ENCODE data around the gene CA11. TPM values are rescaled to one million over a fixed set of nuclear protein-coding genes. Genes with fewer than 3 reads are reported as not detected.

The CA11 gene
- total RNA-seq, 2 experiments from 2014 or later: 9.7 to 10.4 TPM

DNA sequence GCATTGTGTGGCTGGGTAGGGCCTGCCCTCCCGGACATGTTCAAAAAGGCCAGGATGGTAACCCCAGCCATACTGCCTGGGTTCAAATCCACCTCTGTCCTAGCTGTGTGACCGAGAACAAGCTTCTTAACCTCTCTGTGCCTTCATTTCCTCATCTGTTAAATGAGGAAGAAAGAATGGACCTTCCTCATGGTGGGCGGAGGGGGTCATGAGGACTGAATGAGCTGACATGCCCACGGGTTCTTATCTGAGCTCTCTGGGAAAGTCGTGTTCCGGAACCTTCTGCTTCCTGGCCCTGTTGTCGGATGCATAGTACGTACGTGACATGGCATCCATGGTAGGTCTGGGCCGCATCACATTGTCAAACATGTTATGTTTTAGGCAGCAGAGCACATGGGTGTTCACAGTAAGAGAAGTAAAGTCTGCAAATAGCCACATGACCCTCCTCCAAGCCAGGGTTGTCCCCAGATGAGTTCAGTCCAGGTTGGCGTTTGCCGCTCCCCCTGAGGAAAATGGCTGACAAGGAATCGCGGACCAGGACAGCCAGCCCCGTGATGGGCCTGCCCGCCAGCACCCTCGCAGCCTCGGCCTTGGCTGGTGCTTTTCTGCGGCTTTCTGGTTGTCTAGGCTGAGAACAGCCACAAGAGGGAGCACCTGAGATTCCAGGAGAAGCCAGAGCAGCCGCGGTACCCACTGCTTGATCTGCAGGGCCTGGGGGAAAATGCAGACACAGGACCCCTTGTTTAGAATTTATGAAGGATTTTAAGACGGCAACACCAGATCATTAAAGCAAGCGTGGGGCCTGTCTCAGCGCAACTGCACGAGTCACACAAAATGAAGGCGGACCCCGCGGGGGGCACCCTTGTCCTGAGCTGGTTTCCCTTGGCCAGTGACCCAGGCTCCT, 29.2 kb upstream of the CA11 start:
- Mint-ChIP-seq H3K27ac (no peak overlapping the region), H3K4me1 (peaks cover 6% of the 10 kb centered on the region), H3K27me3 (peaks cover 3% of the 10 kb centered on the region), H3K36me3 (no peaks in the 10 kb centered on the region), H3K4me3 (no peak overlapping the region), H3K9me3 (no peaks in the 10 kb centered on the region)
- DNase-seq (peak; percentile 62), ATAC-seq (ENCODE audit: low read depth) (peak; percentile 82)
- POLR2A ChIA-PET: interaction anchor here (0.6 to 2.4 kb wide), 2 partner anchors 29 to 154 kb away, joined by 3 to 10 read pairs; partner anchors contain the start of gene CA11

DNA sequence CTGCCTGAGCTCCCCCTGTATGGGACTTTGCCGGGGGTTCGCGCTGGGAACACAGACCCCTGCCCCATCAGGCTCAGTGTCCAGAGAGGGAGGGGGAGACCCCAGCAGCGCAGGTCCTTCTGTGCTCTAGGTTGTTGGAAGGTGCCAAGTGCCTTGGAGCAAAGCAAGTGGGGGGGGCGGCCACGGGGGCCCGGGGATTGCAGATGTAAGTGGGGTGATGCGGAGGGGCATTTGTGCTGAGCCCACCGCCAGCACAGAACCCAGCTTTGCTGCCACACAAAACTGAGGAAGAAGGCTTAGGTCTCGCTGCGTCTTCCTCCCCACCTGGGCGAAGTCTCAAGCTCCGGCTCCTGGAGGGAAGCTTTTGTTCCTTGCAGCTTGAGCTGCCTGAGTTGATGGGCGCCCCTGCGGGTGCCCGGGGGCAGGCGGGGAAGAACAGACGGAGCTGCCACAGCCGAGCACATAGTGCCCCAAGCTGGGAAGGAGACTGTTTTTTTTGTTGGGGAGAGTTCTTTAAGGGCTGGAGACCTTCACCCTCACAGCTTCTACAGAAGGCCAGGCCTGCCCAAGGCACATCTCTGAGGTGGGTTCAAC, 28.3 kb upstream of the CA11 start:
- POLR2A ChIA-PET: interaction anchor here (0.6 to 2.4 kb wide), 3 partner anchors 28 to 155 kb away, joined by 3 to 10 read pairs (median 3); partner anchors contain the start of gene CA11
- Mint-ChIP-seq H3K9me3 (peaks cover 5% of the 10 kb centered on the region), H3K36me3 (no peaks in the 10 kb centered on the region)

DNA sequence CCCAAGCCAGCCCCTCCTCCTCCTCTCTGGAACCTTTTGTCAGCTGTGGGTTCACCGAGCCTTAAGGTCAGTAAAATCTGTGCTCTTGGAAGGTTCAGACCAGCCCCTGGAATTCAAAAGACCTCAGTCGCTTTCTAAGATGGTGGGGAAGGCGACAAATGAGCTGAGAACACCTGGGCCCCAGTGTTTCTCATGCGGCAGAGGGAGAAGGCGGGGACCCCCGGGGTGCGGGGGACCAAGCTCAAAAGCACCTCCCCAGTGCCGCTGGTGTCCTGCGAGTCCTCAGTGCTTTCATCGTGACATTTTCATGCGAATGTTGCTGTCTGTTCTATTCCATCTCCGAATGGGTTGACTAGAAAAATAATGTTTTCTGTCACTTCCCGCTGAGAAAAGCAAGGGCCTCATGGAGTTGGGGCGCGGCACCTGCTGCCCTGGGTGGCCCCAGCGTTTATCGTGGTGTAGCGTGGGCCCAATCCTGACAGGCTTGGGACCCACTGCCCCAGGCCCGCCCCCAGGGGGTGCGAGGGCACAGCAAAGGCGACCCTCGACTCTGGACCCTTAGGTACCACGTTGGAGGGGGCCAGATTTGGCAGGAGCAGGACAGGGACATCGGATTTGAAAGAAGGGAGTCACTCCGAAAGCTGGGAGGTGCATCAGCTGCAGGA, 27.6 kb upstream of the CA11 start:
- no peak overlapping the region for H3K27ac Mint-ChIP-seq
- ATAC-seq (ENCODE audit: low read depth) (no peak), DNase-seq (no peak)
- peaks cover 9% of the 10 kb centered on the region for H3K9me3 Mint-ChIP-seq
- POLR2A ChIA-PET: interaction anchor here (2.4 kb wide), 1 partner anchor 28 kb away, joined by 10 read pairs; the partner anchor contains the start of gene CA11
- peaks cover 2% of the 10 kb centered on the region for H3K36me3 Mint-ChIP-seq
- H3K4me3 Mint-ChIP-seq: no peak overlapping the region
- peaks cover 7% of the 10 kb centered on the region for H3K4me1 Mint-ChIP-seq
- H3K27me3 Mint-ChIP-seq: peaks cover 3% of the 10 kb centered on the region

More for the DNA sequence above, 28.3 kb upstream of the CA11 start:
- ATAC-seq (ENCODE audit: low read depth) (no peak), DNase-seq (no peak)
- H3K4me1 Mint-ChIP-seq: peaks cover 6% of the 10 kb centered on the region
- H3K4me3 Mint-ChIP-seq: no peak overlapping the region
- H3K27ac Mint-ChIP-seq: no peak overlapping the region
- peaks cover 3% of the 10 kb centered on the region for H3K27me3 Mint-ChIP-seq

DNA sequence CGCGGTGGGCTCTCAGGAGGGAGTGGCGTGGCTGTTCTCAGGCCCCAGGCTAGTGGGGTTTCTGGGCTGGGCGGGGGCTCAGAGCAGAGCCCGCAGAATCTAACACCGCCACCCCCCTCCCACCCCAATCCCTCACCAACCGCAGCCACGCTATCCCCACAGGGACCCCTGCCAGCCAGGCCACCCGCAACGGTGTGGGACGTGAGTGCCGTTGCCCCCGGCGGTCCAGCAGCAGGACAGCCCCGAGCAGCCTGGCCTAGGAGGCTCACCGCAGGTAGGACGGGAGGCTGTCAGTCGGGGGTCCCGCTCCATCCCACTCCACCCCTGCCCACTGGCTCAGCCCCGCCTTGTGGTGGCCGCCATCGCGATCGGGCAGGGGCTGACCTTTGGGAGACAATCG, 27.0 kb upstream of the CA11 start, which contains the start of gene NTN5:
TSS of gene NTN5 (minus strand) at position 24 of the 400 bp plus-strand sequence. CDS start 2,031 bp downstream, outside the sequence.
- Mint-ChIP-seq H3K27me3 (peaks cover 3% of the 10 kb centered on the region), H3K4me1 (peaks cover 7% of the 10 kb centered on the region), H3K36me3 (peaks cover 2% of the 10 kb centered on the region), H3K27ac (no peak within 1 kb of the TSS), H3K4me3 (no peak within 1 kb of the TSS), H3K9me3 (peaks cover 9% of the 10 kb centered on the region)
- no peak for DNase-seq
- no peak for ATAC-seq (ENCODE audit: low read depth)
- POLR2A ChIA-PET: no interaction called here

DNA sequence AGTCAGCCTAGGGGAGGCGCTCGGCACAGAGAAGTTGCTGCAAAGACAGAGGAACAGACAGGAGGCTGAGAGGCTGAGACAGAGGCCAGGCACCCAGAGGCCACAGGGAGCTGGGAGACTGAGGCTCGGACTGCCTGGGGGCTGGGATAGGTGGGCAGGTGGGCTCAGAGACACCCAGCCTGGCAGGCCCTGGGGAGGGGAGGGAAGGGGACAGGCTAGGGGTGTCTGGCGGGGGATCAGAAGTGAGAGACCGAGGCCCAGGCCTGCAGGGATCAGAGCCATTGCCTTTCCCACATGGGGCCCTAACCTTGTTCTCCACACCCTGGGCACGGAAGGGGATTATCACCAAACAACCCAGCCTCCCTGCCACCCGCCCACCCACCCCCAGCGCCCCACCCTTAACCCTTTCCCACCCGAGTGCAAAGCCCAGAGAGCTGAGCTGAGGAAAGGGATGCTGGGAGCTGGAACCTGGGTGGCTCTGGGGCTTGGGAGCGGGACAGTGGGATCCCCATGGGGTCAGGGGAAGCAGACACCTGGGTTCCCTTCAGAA, 25.5 kb upstream of the CA11 start:
- Mint-ChIP-seq H3K27me3 (peaks cover 2% of the 10 kb centered on the region), H3K36me3 (peaks cover 2% of the 10 kb centered on the region), H3K9me3 (peaks cover 9% of the 10 kb centered on the region), H3K27ac (no peak overlapping the region), H3K4me3 (no peak overlapping the region), H3K4me1 (peaks cover 7% of the 10 kb centered on the region)
- DNase-seq: no peak
- POLR2A ChIA-PET: no interaction called here
- ATAC-seq (ENCODE audit: low read depth): no peak

DNA sequence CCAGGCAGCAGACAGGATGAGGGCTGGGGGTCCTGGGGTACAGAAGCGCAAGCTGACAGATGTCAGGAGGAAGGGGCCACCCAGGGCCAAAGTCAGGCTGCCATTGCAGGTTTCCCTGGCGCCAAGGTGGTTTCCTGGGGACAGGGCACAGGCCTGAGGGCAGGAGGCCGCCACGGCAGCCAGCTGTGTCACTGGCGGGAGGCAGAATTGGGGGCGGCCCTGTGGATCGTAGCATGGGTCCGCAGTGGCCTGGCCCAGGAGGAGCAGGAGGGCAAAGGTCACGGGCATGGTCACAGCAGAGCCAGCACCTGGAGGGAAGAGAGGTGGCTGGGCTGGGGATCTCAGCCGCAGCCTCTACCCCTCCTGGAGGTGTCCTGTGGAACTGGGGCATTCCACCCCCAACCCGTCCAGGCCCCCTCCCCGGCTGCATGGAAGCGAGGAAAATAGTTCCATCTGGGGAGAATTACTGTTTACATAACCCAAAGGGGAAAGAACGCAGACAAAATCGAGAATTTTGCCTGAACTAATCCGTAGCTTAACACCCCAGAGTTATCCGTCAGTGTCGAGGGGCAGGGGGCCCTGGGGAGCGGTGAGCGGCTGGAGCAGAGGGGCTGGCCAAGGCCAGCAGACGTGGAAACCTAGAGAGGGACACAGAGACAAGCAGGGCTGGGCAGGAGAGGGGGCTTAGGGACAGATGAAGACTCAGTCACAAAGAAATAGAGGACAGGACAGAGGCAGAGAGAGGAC, 24.9 kb upstream of the CA11 start:
- peaks cover 2% of the 10 kb centered on the region for H3K36me3 Mint-ChIP-seq
- no peaks in the 10 kb centered on the region for H3K27me3 Mint-ChIP-seq
- H3K27ac Mint-ChIP-seq: no peak overlapping the region
- H3K4me3 Mint-ChIP-seq: no peak overlapping the region
- H3K9me3 Mint-ChIP-seq: peaks cover 9% of the 10 kb centered on the region
- POLR2A ChIA-PET: no interaction called here
- DNase-seq (no peak), ATAC-seq (ENCODE audit: low read depth) (no peak)
- H3K4me1 Mint-ChIP-seq: peaks cover 7% of the 10 kb centered on the region

DNA sequence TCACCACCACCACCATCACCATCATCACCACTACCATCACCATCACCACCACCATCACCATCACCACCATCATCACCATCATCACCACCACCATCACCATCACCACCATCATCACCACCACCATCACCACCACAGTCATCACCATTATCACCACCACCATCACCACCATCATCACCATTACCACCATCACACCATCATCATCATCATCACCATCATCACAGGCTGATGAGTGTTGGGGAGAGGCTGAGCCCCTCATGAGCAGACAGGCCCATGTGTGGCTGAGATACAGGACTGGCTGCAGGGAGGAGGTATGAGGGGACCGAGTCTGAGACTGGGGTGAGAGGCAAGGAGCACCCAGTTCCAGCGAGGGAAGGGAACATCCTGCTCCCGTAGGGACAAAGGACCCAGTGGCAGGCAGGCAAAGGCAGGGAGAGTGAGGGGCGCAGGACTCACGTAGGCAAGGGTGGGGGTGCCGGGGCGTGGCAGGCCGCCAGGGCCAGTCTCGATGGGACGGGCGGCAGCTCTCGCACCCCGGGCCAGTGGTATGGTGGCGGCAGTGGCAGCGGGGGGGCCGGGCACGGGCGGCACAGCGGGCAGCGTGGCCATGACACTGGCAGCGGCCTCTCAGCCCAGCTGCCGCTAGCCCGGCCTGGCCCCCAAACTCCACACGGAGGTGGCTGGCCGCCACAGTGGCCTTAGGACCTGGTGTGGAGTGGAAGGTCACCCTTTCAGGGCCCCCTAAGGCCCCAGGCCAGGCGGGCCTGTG, 24.1 kb upstream of the CA11 start:
- Mint-ChIP-seq H3K9me3 (peaks cover 9% of the 10 kb centered on the region), H3K4me1 (peaks cover 3% of the 10 kb centered on the region), H3K4me3 (no peak overlapping the region), H3K27me3 (no peaks in the 10 kb centered on the region), H3K36me3 (peaks cover 2% of the 10 kb centered on the region), H3K27ac (peak overlapping the region; percentile 51)
- ATAC-seq (ENCODE audit: low read depth) (no peak), DNase-seq (no peak)
- POLR2A ChIA-PET: no interaction called here

DNA sequence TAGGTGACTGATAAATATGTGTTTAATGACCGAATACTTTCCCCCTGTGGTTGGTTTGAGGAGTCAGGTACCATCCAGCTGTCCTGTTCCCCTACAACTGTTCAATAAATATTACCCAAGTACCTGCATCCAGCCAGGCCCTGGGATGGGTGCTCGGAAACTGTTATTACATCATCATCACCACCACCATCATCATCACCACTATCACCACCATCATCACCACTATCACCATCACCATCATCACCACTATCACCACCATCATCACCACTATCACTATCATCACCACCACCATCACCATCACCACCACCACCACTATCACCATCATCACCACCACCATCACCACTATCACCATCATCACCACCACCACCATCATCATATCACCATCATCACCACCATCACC, 22.8 kb upstream of the CA11 start:
- H3K27me3 Mint-ChIP-seq: no peaks in the 10 kb centered on the region
- ATAC-seq (ENCODE audit: low read depth) (no peak), DNase-seq (no peak)
- POLR2A ChIA-PET: no interaction called here
- peak overlapping the region; percentile 62 for H3K27ac Mint-ChIP-seq
- peaks cover 2% of the 10 kb centered on the region for H3K4me1 Mint-ChIP-seq
- peaks cover 9% of the 10 kb centered on the region for H3K9me3 Mint-ChIP-seq
- H3K4me3 Mint-ChIP-seq: no peak overlapping the region
- peaks cover 2% of the 10 kb centered on the region for H3K36me3 Mint-ChIP-seq

DNA sequence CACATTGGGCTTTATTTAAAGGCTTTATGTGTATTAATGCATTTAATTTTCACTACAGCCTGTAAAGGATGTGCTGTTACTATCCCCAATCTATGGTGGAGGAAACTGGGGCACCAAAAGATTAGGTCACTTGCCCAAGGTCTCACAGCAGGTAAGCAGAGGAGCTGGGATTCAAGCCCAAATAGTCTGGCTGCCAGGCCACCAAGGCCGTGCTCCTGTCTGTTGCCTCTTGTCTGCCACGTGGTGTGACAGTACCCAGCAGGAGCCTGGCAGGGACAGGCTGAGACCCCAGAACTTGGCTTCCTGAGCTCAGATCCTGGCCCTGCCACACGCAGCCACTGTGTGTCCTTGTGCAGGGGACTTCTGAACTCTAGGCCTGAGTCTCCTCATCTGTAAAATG, 22.3 kb upstream of the CA11 start:
- H3K36me3 Mint-ChIP-seq: peaks cover 2% of the 10 kb centered on the region
- no peak overlapping the region for H3K27ac Mint-ChIP-seq
- no peak overlapping the region for H3K4me3 Mint-ChIP-seq
- no peaks in the 10 kb centered on the region for H3K27me3 Mint-ChIP-seq
- no peak for DNase-seq
- no peak for ATAC-seq (ENCODE audit: low read depth)
- H3K9me3 Mint-ChIP-seq: peaks cover 9% of the 10 kb centered on the region
- POLR2A ChIA-PET: no interaction called here
- peaks cover 2% of the 10 kb centered on the region for H3K4me1 Mint-ChIP-seq

DNA sequence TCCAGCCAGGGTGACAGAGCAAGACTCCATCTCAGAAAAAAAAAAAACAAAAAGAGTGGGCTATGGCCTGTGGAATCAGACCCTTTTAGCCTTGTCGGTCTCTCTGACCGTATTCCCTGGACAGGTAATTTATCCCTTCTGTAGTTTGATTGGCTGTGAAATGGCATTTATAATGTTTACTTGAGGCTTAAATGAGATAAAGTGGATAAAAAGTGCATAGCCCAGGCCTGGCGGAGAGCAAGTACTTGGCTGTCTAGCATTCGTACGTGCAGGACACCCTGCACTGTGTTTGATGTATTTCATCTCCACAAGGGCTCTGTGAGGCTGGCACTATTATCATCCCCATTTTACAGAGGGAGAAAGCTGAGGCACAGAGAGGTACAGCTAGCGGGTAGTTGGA, 19.8 kb upstream of the CA11 start:
- peaks cover 2% of the 10 kb centered on the region for H3K36me3 Mint-ChIP-seq
- peaks cover 9% of the 10 kb centered on the region for H3K9me3 Mint-ChIP-seq
- POLR2A ChIA-PET: no interaction called here

DNA sequence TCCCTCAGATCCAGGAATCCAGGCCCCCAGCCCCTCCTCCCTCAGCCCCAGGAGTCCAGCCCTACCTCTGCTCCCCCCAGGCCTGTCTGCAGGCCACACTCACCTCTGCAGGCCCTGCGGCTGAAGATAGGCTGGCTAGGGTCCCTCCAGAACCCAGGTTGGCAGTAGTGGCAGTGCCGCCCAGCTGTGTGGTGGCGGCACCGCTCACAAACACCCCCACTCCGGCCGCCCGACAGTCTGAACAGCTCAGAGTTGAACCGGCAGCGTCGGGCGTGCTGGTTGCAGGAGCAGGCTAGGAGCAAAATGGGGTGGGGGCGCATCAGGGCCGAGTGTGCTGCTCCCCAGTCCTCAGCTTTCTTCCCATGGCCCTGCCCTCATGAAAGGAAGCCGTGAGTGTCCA, 18.5 kb upstream of the CA11 start:
- ATAC-seq (ENCODE audit: low read depth) (no peak), DNase-seq (no peak)
- H3K27me3 Mint-ChIP-seq: no peaks in the 10 kb centered on the region
- peaks cover 2% of the 10 kb centered on the region for H3K36me3 Mint-ChIP-seq
- POLR2A ChIA-PET: no interaction called here
- H3K9me3 Mint-ChIP-seq: peaks cover 3% of the 10 kb centered on the region
- no peak overlapping the region for H3K27ac Mint-ChIP-seq
- H3K4me1 Mint-ChIP-seq: peaks cover 8% of the 10 kb centered on the region
- no peak overlapping the region for H3K4me3 Mint-ChIP-seq

More for the DNA sequence above, 19.8 kb upstream of the CA11 start:
- no peak overlapping the region for H3K4me3 Mint-ChIP-seq
- H3K4me1 Mint-ChIP-seq: peaks cover 6% of the 10 kb centered on the region
- no peak for ATAC-seq (ENCODE audit: low read depth)
- no peaks in the 10 kb centered on the region for H3K27me3 Mint-ChIP-seq
- DNase-seq: no peak
- H3K27ac Mint-ChIP-seq: no peak overlapping the region

DNA sequence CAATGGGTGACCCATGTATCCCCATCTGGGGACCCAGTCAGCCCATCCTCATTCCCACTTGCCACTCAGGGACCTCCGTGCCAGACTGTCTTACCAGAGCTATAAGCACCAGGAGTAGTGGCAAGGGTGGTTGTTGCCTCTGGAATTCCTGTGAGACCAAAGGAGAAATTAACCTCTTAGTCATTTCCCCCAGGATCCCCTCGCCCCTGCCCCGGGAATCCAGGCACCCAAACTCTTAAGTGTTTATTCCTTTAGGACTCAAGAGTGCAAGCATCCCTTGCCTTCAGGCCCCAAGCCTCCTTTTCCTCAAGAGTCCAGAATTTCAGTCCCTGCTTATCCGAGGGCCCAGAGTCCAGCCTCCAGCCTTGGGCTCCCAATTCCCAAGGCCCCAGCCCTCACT, 17.7 kb upstream of the CA11 start:
- no peaks in the 10 kb centered on the region for H3K27me3 Mint-ChIP-seq
- DNase-seq (no peak), ATAC-seq (ENCODE audit: low read depth) (no peak)
- H3K36me3 Mint-ChIP-seq: no peaks in the 10 kb centered on the region
- no peak overlapping the region for H3K27ac Mint-ChIP-seq
- H3K9me3 Mint-ChIP-seq: peaks cover under 1% of the 10 kb centered on the region
- H3K4me3 Mint-ChIP-seq: no peak overlapping the region
- POLR2A ChIA-PET: no interaction called here
- H3K4me1 Mint-ChIP-seq: peaks cover 6% of the 10 kb centered on the region
